ENCODE data around the gene MYH13. TPM values are rescaled to one million over a fixed set of nuclear protein-coding genes. Genes with fewer than 3 reads are reported as not detected.

MYH13 gene
- total RNA-seq, 1 donor from 2014 or later = not detected

- Histone ChIP-seq H3K79me2 (ENCODE audit: low read depth) (no peaks in the 10 kb centered on the region), H2AFZ (replicated peaks) (no peak overlapping the region), H3K27me3 (no peaks in the 10 kb centered on the region), H3F3A (ENCODE audit: low read depth) (no peaks in the 10 kb centered on the region), H3K4me1 (no peaks in the 10 kb centered on the region), H3K36me3 (no peaks in the 10 kb centered on the region), H3K9ac (no peak overlapping the region), H3K4me2 (no peak overlapping the region), H3K27ac (no peak overlapping the region), H4K20me1 (ENCODE audit: low read depth) (no peaks in the 10 kb centered on the region), H3K4me3 (no peak overlapping the region), H3K9me3 (ENCODE audit: low read depth) (no peaks in the 10 kb centered on the region)
- no peak overlapping the region for H3K4me3 Mint-ChIP-seq
- H3K27me3 Mint-ChIP-seq (ENCODE audit: insufficient read depth, low read depth) = peaks cover 2% of the 10 kb centered on the region
- H3K27ac Mint-ChIP-seq = no peak overlapping the region
- peaks cover 3% of the 10 kb centered on the region for H3K9me3 Mint-ChIP-seq
- TF ChIP-seq CTCF (IDR thresholded peaks at IDR 0.05) (no peak), EZH2phosphoT487 (IDR thresholded peaks at IDR 0.05) (no peak), EZH2 (IDR thresholded peaks at IDR 0.05) (no peak)
- H3K4me1 Mint-ChIP-seq = peaks cover 7% of the 10 kb centered on the region
- no peaks in the 10 kb centered on the region for H3K36me3 Mint-ChIP-seq
- peak; percentile 61 for DNase-seq (ENCODE audit: low spot score)
Measured at GRCh38 chr17:10278218-10278617, 94.6 kb downstream of the MYH13 start.

- no peak overlapping the region for H3K4me3 ChIP-seq
- peak; percentile 11 for DNase-seq (ENCODE audit: low spot score)
Measured at GRCh38 chr17:10276436-10276835, 96.4 kb downstream of the MYH13 start.

GRCh38 chr17:10275418-10275817 lies 97.4 kb downstream of the MYH13 start:
- Histone ChIP-seq H3K79me2 (ENCODE audit: low read depth) (no peaks in the 10 kb centered on the region), H3K4me3 (no peak overlapping the region), H3K27ac (no peak overlapping the region), H4K20me1 (ENCODE audit: low read depth) (no peaks in the 10 kb centered on the region), H3K4me2 (no peak overlapping the region), H3K9me3 (ENCODE audit: low read depth) (no peaks in the 10 kb centered on the region), H3K4me1 (no peaks in the 10 kb centered on the region), H3K27me3 (no peaks in the 10 kb centered on the region), H3F3A (ENCODE audit: low read depth) (no peaks in the 10 kb centered on the region), H3K9ac (no peak overlapping the region), H2AFZ (replicated peaks) (no peak overlapping the region), H3K36me3 (no peaks in the 10 kb centered on the region)
- no peaks in the 10 kb centered on the region for H3K36me3 Mint-ChIP-seq
- no peak overlapping the region for H3K27ac Mint-ChIP-seq
- no peaks in the 10 kb centered on the region for H3K9me3 Mint-ChIP-seq
- TF ChIP-seq EZH2 (IDR thresholded peaks at IDR 0.05) = no peak
- TF ChIP-seq CTCF (IDR thresholded peaks at IDR 0.05) = no peak
- no peak for TF ChIP-seq EZH2phosphoT487 (IDR thresholded peaks at IDR 0.05)
- H3K4me3 Mint-ChIP-seq = no peak overlapping the region
- DNase-seq (ENCODE audit: low spot score) = no peak
- peaks cover 7% of the 10 kb centered on the region for H3K4me1 Mint-ChIP-seq
- peaks cover 6% of the 10 kb centered on the region for H3K27me3 Mint-ChIP-seq (ENCODE audit: insufficient read depth, low read depth)

More at GRCh38 chr17:10276436-10276835, 96.4 kb downstream of the MYH13 start:
- Histone ChIP-seq H4K20me1 (ENCODE audit: low read depth) (no peaks in the 10 kb centered on the region), H3K9ac (no peak overlapping the region), H3F3A (ENCODE audit: low read depth) (no peaks in the 10 kb centered on the region), H3K79me2 (ENCODE audit: low read depth) (no peaks in the 10 kb centered on the region), H3K27me3 (no peaks in the 10 kb centered on the region), H3K9me3 (ENCODE audit: low read depth) (no peaks in the 10 kb centered on the region), H3K27ac (no peak overlapping the region), H3K4me1 (no peaks in the 10 kb centered on the region), H2AFZ (replicated peaks) (no peak overlapping the region), H3K36me3 (no peaks in the 10 kb centered on the region), H3K4me2 (no peak overlapping the region)
- TF ChIP-seq EZH2phosphoT487 (IDR thresholded peaks at IDR 0.05) = no peak
- TF ChIP-seq EZH2 (IDR thresholded peaks at IDR 0.05) = no peak
- TF ChIP-seq CTCF (IDR thresholded peaks at IDR 0.05) = no peak
- Mint-ChIP-seq H3K36me3 (no peaks in the 10 kb centered on the region), H3K4me1 (peaks cover 7% of the 10 kb centered on the region), H3K9me3 (no peaks in the 10 kb centered on the region), H3K27me3 (ENCODE audit: insufficient read depth, low read depth) (peaks cover 4% of the 10 kb centered on the region), H3K4me3 (no peak overlapping the region), H3K27ac (no peak overlapping the region)

All from neural progenitor cell (in vitro differentiated cells).